Neutrophil (primary cell): ENCODE data around the gene LOXL1.

Experiments
- H3K27ac ChIP-seq: fragments of 200-600 bp; sonication (generic); 2 replicates; pipeline ENCODE4 v1.5.1; 2016; ENCODE audit warnings: mild to moderate bottlenecking, moderate library complexity
- H3K27me3 ChIP-seq: fragments of 200-600 bp; sonication (generic); 2 replicates; pipeline ENCODE4 v1.6.0; 2016; ENCODE audit warnings: mild to moderate bottlenecking
- H3K36me3 ChIP-seq: fragments of 200-600 bp; sonication (generic); 2 replicates; pipeline ENCODE4 v1.5.1; 2017
- H3K4me1 ChIP-seq, 2 experiments: fragments of 200-600 bp in 1 of 2; sonication (generic) in 1 of 2; 1 replicate in 1 of 2; 2 replicates in 1 of 2; pipeline versions ENCODE4 v1.5.1 to v1.6.1; 2013 to 2016; ENCODE audit warnings: low read depth in 1 of 2, low read length in 1 of 2, mild to moderate bottlenecking in 1 of 2, moderate library complexity in 1 of 2; ENCODE audit not compliant: control insufficient read depth in 1 of 2, insufficient read depth in 1 of 2
- H3K4me3 ChIP-seq, 2 experiments: fragments of 200-600 bp in 1 of 2; sonication (generic) in 1 of 2; 1 replicate in 1 of 2; 2 replicates in 1 of 2; pipeline ENCODE4 v1.5.1; 2013 to 2016; ENCODE audit warnings: low read depth in 1 of 2, low read length in 1 of 2, mild to moderate bottlenecking in 1 of 2, moderate library complexity in 1 of 2
- H3K9me3 ChIP-seq: fragments of 200-600 bp; sonication (generic); 2 replicates; pipeline ENCODE4 v1.5.1; 2016
- TF ChIP-seq, protein P1 (sequence below): fragments of 200-600 bp; sonication (generic); IDR thresholded peaks from 2 replicates; pipeline ENCODE4 v1.5.1; 2016; ENCODE audit warnings: antibody characterized with exemption

LOXL1 gene

GRCh38 chr15:73945130-73945508 lies 18.9 kb downstream of the LOXL1 start:
- TF ChIP-seq, protein P1, sequence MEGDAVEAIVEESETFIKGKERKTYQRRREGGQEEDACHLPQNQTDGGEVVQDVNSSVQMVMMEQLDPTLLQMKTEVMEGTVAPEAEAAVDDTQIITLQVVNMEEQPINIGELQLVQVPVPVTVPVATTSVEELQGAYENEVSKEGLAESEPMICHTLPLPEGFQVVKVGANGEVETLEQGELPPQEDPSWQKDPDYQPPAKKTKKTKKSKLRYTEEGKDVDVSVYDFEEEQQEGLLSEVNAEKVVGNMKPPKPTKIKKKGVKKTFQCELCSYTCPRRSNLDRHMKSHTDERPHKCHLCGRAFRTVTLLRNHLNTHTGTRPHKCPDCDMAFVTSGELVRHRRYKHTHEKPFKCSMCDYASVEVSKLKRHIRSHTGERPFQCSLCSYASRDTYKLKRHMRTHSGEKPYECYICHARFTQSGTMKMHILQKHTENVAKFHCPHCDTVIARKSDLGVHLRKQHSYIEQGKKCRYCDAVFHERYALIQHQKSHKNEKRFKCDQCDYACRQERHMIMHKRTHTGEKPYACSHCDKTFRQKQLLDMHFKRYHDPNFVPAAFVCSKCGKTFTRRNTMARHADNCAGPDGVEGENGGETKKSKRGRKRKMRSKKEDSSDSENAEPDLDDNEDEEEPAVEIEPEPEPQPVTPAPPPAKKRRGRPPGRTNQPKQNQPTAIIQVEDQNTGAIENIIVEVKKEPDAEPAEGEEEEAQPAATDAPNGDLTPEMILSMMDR = no peak
- Histone ChIP-seq H3K4me1 (no peaks in the 10 kb centered on the region), H3K27me3 (no peaks in the 10 kb centered on the region), H3K27ac (no peak overlapping the region), H3K4me3 (no peak overlapping the region), H3K36me3 (no peaks in the 10 kb centered on the region), H3K9me3 (no peaks in the 10 kb centered on the region)

- Histone ChIP-seq H3K4me3 (no peak overlapping the region), H3K4me1 (no peaks in the 10 kb centered on the region), H3K36me3 (no peaks in the 10 kb centered on the region), H3K27ac (no peak overlapping the region), H3K9me3 (no peaks in the 10 kb centered on the region), H3K27me3 (no peaks in the 10 kb centered on the region)
- TF ChIP-seq, protein P1 = no peak
These were observed 19.9 kb downstream of the LOXL1 start for GRCh38 chr15:73946046-73946721.

DNA sequence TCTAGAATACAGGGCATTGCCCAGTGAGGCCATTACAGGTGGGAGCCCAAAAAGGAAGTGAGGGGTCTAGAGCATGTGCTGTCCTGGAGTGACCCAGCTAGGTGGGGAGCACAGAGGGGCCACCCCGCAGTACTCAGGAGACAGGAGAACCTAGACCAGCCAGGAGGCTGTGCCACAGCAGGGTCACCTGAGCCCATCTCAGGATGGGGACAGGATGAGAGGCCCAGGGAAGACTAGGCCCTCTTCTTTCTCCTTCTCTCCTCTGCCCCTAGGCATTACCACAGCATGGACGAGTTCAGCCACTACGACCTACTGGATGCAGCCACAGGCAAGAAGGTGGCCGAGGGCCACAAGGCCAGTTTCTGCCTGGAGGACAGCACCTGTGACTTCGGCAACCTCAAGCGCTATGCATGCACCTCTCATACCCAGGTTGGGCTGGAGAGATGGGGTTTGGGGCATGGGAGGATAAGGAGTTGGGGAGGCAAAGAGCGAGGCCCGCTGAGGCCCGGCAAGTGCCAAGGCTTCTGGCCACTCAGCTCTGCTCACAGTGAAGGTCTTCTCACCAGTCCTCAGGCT lies 20.6 kb downstream of the LOXL1 start:
- TF ChIP-seq, protein P1 = no peak
- no peaks in the 10 kb centered on the region for H3K4me1 ChIP-seq
- no peaks in the 10 kb centered on the region for H3K36me3 ChIP-seq

DNA sequence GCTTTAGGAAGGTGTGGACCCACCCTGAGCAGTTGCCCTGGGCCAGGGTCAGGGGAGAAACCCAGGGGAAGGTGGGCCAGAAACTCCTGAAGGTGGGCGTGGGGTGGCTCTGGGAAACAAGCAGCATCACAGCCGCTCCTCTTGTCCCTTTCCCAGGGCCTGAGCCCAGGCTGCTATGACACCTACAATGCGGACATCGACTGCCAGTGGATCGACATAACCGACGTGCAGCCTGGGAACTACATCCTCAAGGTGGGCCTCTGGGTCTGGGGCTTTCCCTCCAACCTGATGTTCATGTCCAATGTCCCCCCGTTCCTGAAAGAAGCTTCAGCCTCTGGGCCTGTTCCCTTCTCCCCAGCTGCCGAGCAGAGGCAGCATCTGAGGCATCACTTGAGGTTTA lies 21.4 kb downstream of the LOXL1 start:
- Histone ChIP-seq H3K27ac (no peak overlapping the region), H3K9me3 (no peaks in the 10 kb centered on the region), H3K4me1 (no peaks in the 10 kb centered on the region), H3K27me3 (no peaks in the 10 kb centered on the region), H3K4me3 (no peak overlapping the region), H3K36me3 (no peaks in the 10 kb centered on the region)
- TF ChIP-seq, protein P1 = no peak

More for the DNA sequence above, 20.6 kb downstream of the LOXL1 start:
- no peaks in the 10 kb centered on the region for H3K27me3 ChIP-seq
- no peak overlapping the region for H3K27ac ChIP-seq
- H3K4me3 ChIP-seq = no peak overlapping the region
- no peaks in the 10 kb centered on the region for H3K9me3 ChIP-seq

DNA sequence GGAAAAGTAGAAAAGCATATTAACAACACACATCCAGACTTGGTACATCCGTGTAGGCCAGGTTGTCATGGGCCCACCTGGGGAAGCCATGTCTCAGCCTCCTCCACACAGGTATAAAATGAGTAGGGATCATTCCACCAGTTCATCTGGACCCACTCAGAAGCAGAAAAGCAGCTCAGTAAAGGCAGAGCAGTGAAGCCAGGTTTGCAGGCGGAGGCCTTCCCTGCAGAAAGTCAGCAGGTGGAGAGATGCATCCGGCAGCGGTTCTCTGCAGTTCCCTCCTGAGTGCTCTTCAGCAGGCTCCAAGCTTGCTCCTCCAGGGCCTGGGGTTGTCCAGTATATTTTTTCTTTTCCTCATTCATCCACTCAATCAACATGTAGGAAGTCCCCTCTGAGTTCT lies 22.1 kb downstream of the LOXL1 start:
- H3K27me3 ChIP-seq = no peaks in the 10 kb centered on the region
- no peak overlapping the region for H3K4me3 ChIP-seq
- H3K9me3 ChIP-seq = no peaks in the 10 kb centered on the region
- TF ChIP-seq, protein P1 = no peak
- H3K4me1 ChIP-seq = no peaks in the 10 kb centered on the region
- no peak overlapping the region for H3K27ac ChIP-seq
- no peaks in the 10 kb centered on the region for H3K36me3 ChIP-seq
